Omental fat pad (tissue), 4 donors: ENCODE results near the gene CDK10. TPM values are rescaled to one million over a fixed set of nuclear protein-coding genes. Genes with fewer than 3 reads are reported as not detected.
"Not testable (repeated sequence)": the region's sequence is repeated elsewhere in the genome, so short reads cannot be mapped to it uniquely, and the experiment has no call there.

Experiments used
- ATAC-seq: fragments of 150-250 bp; one replicate; pipeline ENCODE4 v1.9.1; 2016; ENCODE audit warnings: mild to moderate bottlenecking, moderate library complexity; ENCODE audit not compliant: low FRiP score
- DNase-seq: peaks from one replicate; pipeline ENCODE4 v3.0.0-alpha.2; 2019; ENCODE audit warnings: low spot score
- total RNA-seq, 4 donors: library from RNA; depleted of rRNA; stranded (reverse); fragments of >200 nt; gene quantifications; one replicate each; pipeline ENCODE4 v1.1.0, GENCODE V29; 2016
- TF ChIP-seq, protein P1 (sequence below), 3 donors: fragments of 450-650 bp; IDR thresholded peaks; one replicate each; pipeline ENCODE4 v1.5.1; 2016 to 2017; ENCODE audit warnings: antibody characterized with exemption in 3 of 3, mild to moderate bottlenecking in 3 of 3, moderate library complexity in 2 of 3

CDK10 gene
- total RNA-seq, 4 donors from 2014 or later: 32.1 to 46.8 (median 38.3) TPM

DNA sequence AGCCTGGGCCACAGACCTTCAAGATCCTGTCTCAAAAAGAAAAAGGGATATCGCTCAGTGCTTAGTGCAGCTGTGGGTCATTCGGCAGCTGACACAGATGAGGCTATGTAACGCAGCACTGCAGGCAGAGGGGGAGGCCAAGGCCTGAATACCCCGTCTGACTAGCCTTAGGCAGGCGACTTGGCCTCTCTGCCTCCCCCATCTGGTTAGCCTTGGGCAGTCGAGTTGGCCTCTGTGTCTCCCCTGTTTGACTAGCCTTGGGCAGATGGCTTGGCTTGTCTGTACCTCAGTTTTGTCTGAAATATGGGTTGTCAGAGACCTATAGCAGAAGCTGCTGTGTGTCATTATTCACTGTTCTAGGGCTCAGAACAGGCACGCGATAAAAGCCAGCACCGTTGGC lies 18.9 kb upstream of the CDK10 start:
- TF ChIP-seq, protein P1, sequence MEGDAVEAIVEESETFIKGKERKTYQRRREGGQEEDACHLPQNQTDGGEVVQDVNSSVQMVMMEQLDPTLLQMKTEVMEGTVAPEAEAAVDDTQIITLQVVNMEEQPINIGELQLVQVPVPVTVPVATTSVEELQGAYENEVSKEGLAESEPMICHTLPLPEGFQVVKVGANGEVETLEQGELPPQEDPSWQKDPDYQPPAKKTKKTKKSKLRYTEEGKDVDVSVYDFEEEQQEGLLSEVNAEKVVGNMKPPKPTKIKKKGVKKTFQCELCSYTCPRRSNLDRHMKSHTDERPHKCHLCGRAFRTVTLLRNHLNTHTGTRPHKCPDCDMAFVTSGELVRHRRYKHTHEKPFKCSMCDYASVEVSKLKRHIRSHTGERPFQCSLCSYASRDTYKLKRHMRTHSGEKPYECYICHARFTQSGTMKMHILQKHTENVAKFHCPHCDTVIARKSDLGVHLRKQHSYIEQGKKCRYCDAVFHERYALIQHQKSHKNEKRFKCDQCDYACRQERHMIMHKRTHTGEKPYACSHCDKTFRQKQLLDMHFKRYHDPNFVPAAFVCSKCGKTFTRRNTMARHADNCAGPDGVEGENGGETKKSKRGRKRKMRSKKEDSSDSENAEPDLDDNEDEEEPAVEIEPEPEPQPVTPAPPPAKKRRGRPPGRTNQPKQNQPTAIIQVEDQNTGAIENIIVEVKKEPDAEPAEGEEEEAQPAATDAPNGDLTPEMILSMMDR (IDR thresholded peaks at IDR 0.05): no peak
- DNase-seq (no peak), ATAC-seq (no peak)

DNA sequence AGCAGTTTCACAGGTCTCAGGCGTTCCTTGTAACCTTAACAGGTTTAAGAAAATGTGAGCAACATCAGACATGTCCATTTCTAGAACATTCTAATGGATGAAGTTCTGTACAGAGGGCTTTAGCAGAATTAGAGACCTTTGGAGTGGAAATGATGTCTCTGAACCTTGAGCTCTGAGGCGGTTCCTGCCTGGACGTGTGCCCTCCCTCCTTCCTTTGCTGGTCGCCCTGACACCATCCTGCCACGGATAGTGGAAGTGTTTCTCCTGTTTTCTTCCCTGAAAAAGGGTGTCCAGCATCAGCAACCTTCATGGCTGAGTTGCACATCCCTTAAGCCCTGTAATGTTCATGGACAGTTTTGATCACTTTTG lies 17.7 kb upstream of the CDK10 start:
- DNase-seq: no peak
- TF ChIP-seq, protein P1 (IDR thresholded peaks at IDR 0.05): no peak
- no peak for ATAC-seq

DNA sequence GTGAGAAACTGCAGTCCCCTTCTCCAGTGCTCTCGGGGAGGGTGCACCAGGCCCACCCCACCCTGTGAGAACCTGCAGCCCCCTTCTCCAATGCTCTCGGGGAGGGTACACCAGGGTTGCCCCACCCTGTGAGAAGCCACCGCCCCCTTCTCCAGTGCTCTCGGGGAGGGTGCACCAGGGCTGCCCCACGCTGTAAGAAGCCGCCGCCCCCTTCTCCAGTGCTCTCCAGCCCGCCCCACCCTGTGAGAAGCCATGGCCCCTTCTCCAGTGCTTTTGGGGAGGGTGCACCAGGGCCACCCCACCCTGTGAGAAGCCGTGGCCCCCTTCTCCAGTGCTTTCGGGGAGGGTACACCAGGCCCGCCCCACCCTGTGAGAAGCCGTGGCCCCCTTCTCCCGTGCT lies 16.7 kb upstream of the CDK10 start:
- TF ChIP-seq, protein P1 (IDR thresholded peaks at IDR 0.05): no peak
- DNase-seq: no peak
- ATAC-seq: no peak

DNA sequence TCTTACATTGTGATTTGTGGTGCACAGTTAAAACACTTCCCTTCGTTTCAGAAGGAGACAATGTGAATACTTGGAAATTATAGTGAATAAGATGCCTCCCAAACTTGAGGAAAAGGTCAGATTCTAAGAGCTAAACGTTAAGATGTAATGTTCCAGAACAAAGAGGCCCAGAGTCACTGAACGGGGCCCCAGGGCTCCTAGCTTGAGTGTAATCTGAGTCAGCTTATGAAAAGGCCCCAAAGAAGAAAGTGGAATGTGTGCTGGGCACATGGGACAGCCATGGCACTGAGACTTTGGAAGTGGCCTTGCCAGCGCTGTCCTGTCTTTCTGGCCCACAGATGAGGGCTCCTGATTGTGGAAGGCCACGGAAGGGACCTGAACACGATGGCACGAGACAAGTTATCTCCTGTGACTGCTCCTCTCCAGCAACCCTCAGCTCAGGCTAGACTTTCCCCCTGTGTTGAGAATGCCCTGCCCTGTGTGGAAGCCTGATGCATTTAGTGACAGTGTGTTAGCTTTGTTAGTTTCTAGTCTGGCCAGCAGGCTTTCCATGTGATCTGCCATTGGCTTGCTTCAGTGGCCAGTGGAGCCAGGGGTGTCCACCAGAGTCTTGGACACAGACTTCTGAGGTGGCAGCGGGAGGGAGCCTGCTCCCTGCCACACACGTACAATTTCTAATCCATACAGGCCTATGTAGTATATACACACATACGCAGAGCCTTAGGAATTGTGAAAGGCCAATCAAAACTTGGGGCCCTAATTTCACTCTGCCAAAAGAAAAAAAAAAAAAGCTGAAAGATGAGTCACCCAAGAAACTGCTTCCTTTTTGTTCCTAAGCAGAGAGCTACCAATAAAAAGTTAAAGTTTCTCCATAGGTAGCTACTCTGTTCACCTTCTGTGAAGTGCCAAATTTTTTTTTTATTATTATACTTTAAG lies 15.7 kb upstream of the CDK10 start:
- DNase-seq (no peak), ATAC-seq (no peak)
- TF ChIP-seq, protein P1 (IDR thresholded peaks at IDR 0.05): no peak

DNA sequence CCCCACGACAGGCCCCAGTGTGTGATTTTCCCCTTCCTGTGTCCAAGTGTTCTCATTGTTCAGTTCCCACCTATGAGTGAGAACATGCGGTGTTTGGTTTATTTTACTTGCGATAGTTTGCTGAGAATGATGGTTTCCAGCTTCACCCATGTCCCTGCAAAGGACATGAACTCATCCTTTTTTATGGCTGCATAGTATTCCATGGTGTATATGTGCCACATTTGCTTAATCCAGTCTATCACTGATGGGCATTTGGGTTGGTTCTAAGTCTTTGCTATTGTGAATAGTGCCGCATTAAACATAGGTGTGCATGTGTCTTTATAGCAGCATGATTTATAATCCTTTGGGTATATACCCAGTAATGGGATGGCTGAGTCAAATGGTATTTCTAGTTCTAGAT lies 14.9 kb upstream of the CDK10 start:
- ATAC-seq, DNase-seq: not testable (repeated sequence)

DNA sequence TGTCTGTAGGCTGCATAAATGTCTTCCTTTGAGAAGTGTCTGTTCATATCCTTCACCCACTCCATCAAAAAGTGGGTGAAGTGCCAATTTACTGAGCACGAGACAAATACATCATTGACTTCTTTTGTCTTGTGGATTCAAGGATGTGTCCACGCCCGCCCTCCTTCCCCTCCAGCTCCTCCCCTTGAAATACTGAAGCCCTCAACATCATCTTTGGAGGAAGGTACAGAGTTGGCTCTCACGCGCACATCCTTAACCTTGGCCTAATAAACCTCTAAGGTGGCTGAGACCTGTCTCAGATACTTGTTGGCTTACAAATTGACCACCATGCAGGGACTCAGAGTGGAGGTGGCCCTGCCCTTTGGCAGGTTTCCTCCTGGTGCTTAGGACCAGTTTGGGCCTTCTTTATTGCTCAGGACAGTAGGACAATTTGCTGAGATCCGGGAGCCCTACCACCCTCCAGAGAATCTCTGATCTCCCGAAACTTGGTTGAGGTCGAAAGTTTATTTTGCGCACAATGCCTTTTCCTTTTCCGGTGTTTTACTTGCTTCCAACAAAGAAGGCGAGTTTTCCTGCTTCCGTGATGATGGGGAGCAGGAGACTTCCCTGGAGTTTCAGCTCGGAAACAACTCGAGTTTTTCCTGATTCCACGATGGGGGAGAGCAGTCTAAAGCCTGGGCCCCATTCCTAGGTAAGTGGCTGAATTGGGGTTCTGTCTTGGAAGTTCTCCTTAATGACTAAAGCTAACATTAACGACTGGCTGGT lies 14.1 kb upstream of the CDK10 start:
- DNase-seq: no peak
- no peak for ATAC-seq
- TF ChIP-seq, protein P1 (IDR thresholded peaks at IDR 0.05): no peak

DNA sequence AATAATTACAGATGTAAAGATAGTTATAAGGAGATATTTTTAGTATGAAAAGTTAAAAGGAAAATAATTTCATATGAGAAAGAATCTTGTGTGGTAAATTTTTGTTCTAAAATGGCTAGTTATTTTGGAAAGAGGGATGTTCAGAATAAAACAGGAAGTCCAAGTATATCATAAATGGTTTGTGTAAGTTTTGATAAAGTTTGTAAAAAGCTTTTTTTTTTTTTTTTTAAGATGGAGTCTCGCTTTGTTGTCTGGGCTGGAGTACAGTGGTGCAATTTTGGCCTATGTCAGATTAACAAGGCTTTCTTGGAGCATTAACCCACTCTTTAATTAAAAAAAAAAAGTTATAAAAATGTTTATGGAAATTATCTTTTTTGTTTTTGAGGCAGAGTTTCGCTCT lies 8.2 kb upstream of the CDK10 start:
- DNase-seq: no peak
- TF ChIP-seq, protein P1 (IDR thresholded peaks at IDR 0.05): no peak
- no peak for ATAC-seq
